Activated B cell treated with CpG ODN at 0.5 μM for 24 hours (primary cell): ENCODE measurements around the gene CAST. TPM values are rescaled to one million over a fixed set of nuclear protein-coding genes. Genes with fewer than 3 reads are reported as not detected.

Experiments used
- ATAC-seq: fragments of 200-7000 bp; cut with Tn5 transposase; one replicate; pipeline ENCODE4 v1.10.0; 2021; ENCODE audit warnings: low read depth, mild to moderate bottlenecking, moderate library complexity
- CTCF ChIA-PET: fragments of 350-600 bp; sonication (Branson Sonifier 250); formaldehyde crosslinking; loops from one replicate; lab custom pipeline; 2021; ENCODE audit warnings: antibody characterized with exemption; lab: Charles Lee
- POLR2A ChIA-PET: fragments of 350-600 bp; sonication (Branson Sonifier 250); formaldehyde crosslinking; loops from one replicate; lab custom pipeline; 2021; ENCODE audit warnings: antibody characterized with exemption; lab: Charles Lee
- DNase-seq: peaks from one replicate; pipeline ENCODE4 v3.0.0; 2022
- H3K27ac Mint-ChIP-seq: one replicate; pipeline ENCODE4 v1.8.0; 2020; ENCODE audit warnings: mixed read lengths
- H3K27me3 Mint-ChIP-seq: one replicate; pipeline ENCODE4 v1.8.0; 2021; ENCODE audit warnings: mixed read lengths
- H3K36me3 Mint-ChIP-seq: one replicate; pipeline ENCODE4 v1.8.0; 2021; ENCODE audit warnings: low read depth, mixed read lengths
- H3K4me1 Mint-ChIP-seq: one replicate; pipeline ENCODE4 v1.8.0; 2021; ENCODE audit warnings: mixed read lengths
- H3K4me3 Mint-ChIP-seq: one replicate; pipeline ENCODE4 v1.8.0; 2020; ENCODE audit warnings: mild to moderate bottlenecking, mixed read lengths
- H3K9me3 Mint-ChIP-seq: one replicate; pipeline ENCODE4 v1.8.0; 2020; ENCODE audit warnings: mixed read lengths
- CTCF ChIP-seq: fragments of 200-600 bp; IDR thresholded peaks from one replicate; pipeline ENCODE4 v1.8.0; 2022; ENCODE audit warnings: antibody characterized with exemption, mild to moderate bottlenecking
- intact Hi-C: fragments of 100-400 bp; cut with micrococcal nuclease; formaldehyde crosslinking; loops from one replicate; pipeline ENCODE4 v1.15.1; 2024
- total RNA-seq: library from RNA; stranded (reverse); gene quantifications from 2 replicates; pipeline ENCODE4 v1.2.3, GENCODE V29; 2022

Gene CAST
- total RNA-seq, 1 donor from 2014 or later, result 211 TPM

GRCh38 chr5:96636594-96636993, 25.6 kb upstream of the CAST start:
- no peaks in the 10 kb centered on the region for H3K4me1 Mint-ChIP-seq
- DNase-seq (no peak), ATAC-seq (no peak)
- H3K9me3 Mint-ChIP-seq, result no peaks in the 10 kb centered on the region
- intact Hi-C loops, result no loop called here
- no peak for TF ChIP-seq CTCF
- no peak overlapping the region for H3K4me3 Mint-ChIP-seq
- POLR2A ChIA-PET, result no interaction called here
- no peak overlapping the region for H3K27ac Mint-ChIP-seq
- no peaks in the 10 kb centered on the region for H3K36me3 Mint-ChIP-seq
- CTCF ChIA-PET, result no interaction called here
- H3K27me3 Mint-ChIP-seq, result peaks cover 10% of the 10 kb centered on the region

- Mint-ChIP-seq H3K36me3 (no peaks in the 10 kb centered on the region), H3K4me3 (no peak overlapping the region), H3K9me3 (no peaks in the 10 kb centered on the region), H3K4me1 (no peaks in the 10 kb centered on the region), H3K27me3 (peaks cover 10% of the 10 kb centered on the region), H3K27ac (no peak overlapping the region)
- ChIA-PET CTCF (no interaction called here), POLR2A (interaction anchor here (0.6 kb wide), 1 partner anchor 305 kb away, joined by 10 read pairs; no protein-coding TSS in a partner anchor)
- intact Hi-C loops, result no loop called here
- DNase-seq (no peak), ATAC-seq (no peak)
- TF ChIP-seq CTCF, result no peak
These were observed 25.0 kb upstream of the CAST start for GRCh38 chr5:96637196-96637595.

- intact Hi-C loops, result no loop called here
- H3K27ac Mint-ChIP-seq, result no peak overlapping the region
- POLR2A ChIA-PET, result no interaction called here
- H3K4me3 Mint-ChIP-seq, result no peak overlapping the region
- no peak for ATAC-seq
- no peaks in the 10 kb centered on the region for H3K4me1 Mint-ChIP-seq
- no peaks in the 10 kb centered on the region for H3K9me3 Mint-ChIP-seq
- H3K36me3 Mint-ChIP-seq, result no peaks in the 10 kb centered on the region
- no peak for DNase-seq
- CTCF ChIA-PET, result interaction anchor here (0.7 kb wide), 1 partner anchor 52 kb away, joined by 3 read pairs; no protein-coding TSS in a partner anchor
- peaks cover 10% of the 10 kb centered on the region for H3K27me3 Mint-ChIP-seq
- TF ChIP-seq CTCF, result no peak
These were observed 23.6 kb upstream of the CAST start for GRCh38 chr5:96638561-96638960.

GRCh38 chr5:96640696-96641095, 21.5 kb upstream of the CAST start:
- DNase-seq (no peak), ATAC-seq (no peak)
- no peak overlapping the region for H3K4me3 Mint-ChIP-seq
- no peaks in the 10 kb centered on the region for H3K9me3 Mint-ChIP-seq
- H3K27ac Mint-ChIP-seq, result no peak overlapping the region
- no peaks in the 10 kb centered on the region for H3K36me3 Mint-ChIP-seq
- TF ChIP-seq CTCF, result no peak
- ChIA-PET CTCF (no interaction called here), POLR2A (no interaction called here)
- peaks cover 5% of the 10 kb centered on the region for H3K27me3 Mint-ChIP-seq
- intact Hi-C loops, result no loop called here
- no peaks in the 10 kb centered on the region for H3K4me1 Mint-ChIP-seq

DNA sequence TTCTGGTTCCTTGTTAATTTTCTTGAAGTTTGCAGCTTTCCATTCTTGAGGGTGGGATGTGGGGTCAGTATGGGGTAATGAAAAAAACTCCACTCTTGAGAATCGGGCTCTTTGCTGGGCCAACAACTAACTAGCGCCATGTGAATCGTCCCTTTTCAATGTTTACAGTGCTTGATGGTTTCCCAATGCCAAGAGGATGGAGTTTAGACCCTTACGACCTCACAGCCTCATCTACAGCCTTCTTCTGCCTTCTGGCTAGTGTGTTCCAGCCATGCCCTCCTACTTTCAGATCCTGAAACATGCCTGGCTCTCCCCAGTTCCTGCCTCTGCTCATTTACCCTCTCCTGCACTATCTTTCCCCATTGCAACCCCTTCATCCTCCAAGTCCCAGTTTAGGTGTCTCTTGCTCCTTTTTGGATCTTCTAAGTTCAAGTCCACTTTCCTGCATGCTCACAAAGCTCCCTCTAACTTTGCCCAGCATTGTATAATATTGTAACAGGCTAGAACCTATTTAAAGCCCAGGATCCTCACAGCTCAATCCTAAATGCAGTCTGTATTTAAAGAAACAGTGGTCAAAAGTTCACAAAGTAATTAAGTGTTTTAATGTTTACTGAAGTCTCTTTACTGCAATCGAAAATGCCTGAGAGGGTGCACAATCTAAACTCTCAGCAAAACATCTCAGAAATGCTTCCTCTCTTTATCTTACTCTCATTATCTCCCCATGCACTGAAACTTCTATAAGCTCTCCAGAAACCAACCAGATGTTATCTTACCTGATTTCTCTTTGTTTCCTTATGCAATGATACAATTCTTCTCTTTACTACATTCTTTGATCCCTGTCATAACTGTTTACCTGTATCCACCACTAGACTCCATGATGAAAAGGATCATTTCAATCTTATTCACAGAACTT, 20.6 kb upstream of the CAST start:
- ATAC-seq, result no peak
- H3K4me1 Mint-ChIP-seq, result no peaks in the 10 kb centered on the region
- intact Hi-C loops, result no loop called here
- no peak overlapping the region for H3K4me3 Mint-ChIP-seq
- peaks cover 4% of the 10 kb centered on the region for H3K27me3 Mint-ChIP-seq
- no peaks in the 10 kb centered on the region for H3K36me3 Mint-ChIP-seq
- no peak for DNase-seq
- ChIA-PET POLR2A (no interaction called here), CTCF (no interaction called here)
- no peak overlapping the region for H3K27ac Mint-ChIP-seq
- no peaks in the 10 kb centered on the region for H3K9me3 Mint-ChIP-seq
- no peak for TF ChIP-seq CTCF
